Chondrocyte (in vitro differentiated cells): ENCODE measurements around the gene NSUN2. TPM values are rescaled to one million over a fixed set of nuclear protein-coding genes. Genes with fewer than 3 reads are reported as not detected.
A peak's percentile ranks its signal among the peaks of the same experiment; 100 is the strongest.

Experiments
- DNase-seq: peaks from one replicate; pipeline ENCODE4 v3.0.0; 2021; ENCODE audit warnings: mixed read lengths, low spot score
- H3K27ac Mint-ChIP-seq: one replicate; pipeline ENCODE4 v1.8.0; 2021; ENCODE audit warnings: mild to moderate bottlenecking, moderate library complexity, mixed read lengths; ENCODE audit not compliant: unreplicated experiment
- H3K27me3 Mint-ChIP-seq: 2 replicates; pipeline ENCODE4 v1.8.0; 2021; ENCODE audit warnings: low read depth, mixed read lengths
- H3K36me3 Mint-ChIP-seq: 2 replicates; pipeline ENCODE4 v1.8.0; 2021; ENCODE audit warnings: low read depth, mixed read lengths
- H3K4me1 Mint-ChIP-seq: 2 replicates; pipeline ENCODE4 v1.8.0; 2021; ENCODE audit warnings: low read depth, mild to moderate bottlenecking, mixed read lengths
- H3K4me3 Mint-ChIP-seq: one replicate; pipeline ENCODE4 v1.8.0; 2021; ENCODE audit warnings: mild to moderate bottlenecking, moderate library complexity, mixed read lengths; ENCODE audit not compliant: unreplicated experiment
- H3K9me3 Mint-ChIP-seq: 2 replicates; pipeline ENCODE4 v1.8.0; 2021; ENCODE audit warnings: low read depth, mixed read lengths
- CTCF ChIP-seq: fragments of 200-600 bp; sonication (generic); IDR thresholded peaks from 2 replicates; pipeline ENCODE4 v1.5.0; 2021; ENCODE audit warnings: antibody characterized with exemption, mild to moderate bottlenecking, moderate library complexity
- total RNA-seq: library from RNA; stranded (reverse); gene quantifications from 3 replicates; pipeline ENCODE4 v1.2.1, GENCODE V29; 2021

Gene NSUN2
- total RNA-seq, 1 donor from 2014 or later: 48.7 TPM

GRCh38 chr5:6636293-6636692 lies 3.4 kb upstream of the NSUN2 start:
- no peak for DNase-seq
- H3K4me1 Mint-ChIP-seq: peaks cover 18% of the 10 kb centered on the region
- H3K27ac Mint-ChIP-seq: no peak overlapping the region
- H3K9me3 Mint-ChIP-seq: no peaks in the 10 kb centered on the region
- H3K4me3 Mint-ChIP-seq: no peak overlapping the region
- no peak for TF ChIP-seq CTCF
- no peaks in the 10 kb centered on the region for H3K27me3 Mint-ChIP-seq
- no peaks in the 10 kb centered on the region for H3K36me3 Mint-ChIP-seq

GRCh38 chr5:6634788-6635430 lies 2.1 kb upstream of the NSUN2 start:
- no peak for TF ChIP-seq CTCF
- H3K36me3 Mint-ChIP-seq: peaks cover 2% of the 10 kb centered on the region
- no peaks in the 10 kb centered on the region for H3K27me3 Mint-ChIP-seq
- H3K4me3 Mint-ChIP-seq: peak overlapping the region; percentile 55
- DNase-seq: no peak
- H3K27ac Mint-ChIP-seq: no peak overlapping the region
- no peaks in the 10 kb centered on the region for H3K9me3 Mint-ChIP-seq
- H3K4me1 Mint-ChIP-seq: peaks cover 27% of the 10 kb centered on the region

GRCh38 chr5:6634306-6634705 lies 1.5 kb upstream of the NSUN2 start:
- no peak for DNase-seq
- peaks cover 30% of the 10 kb centered on the region for H3K4me1 Mint-ChIP-seq
- H3K4me3 Mint-ChIP-seq: peak overlapping the region; percentile 100
- H3K9me3 Mint-ChIP-seq: no peaks in the 10 kb centered on the region
- TF ChIP-seq CTCF: no peak
- H3K36me3 Mint-ChIP-seq: peaks cover 7% of the 10 kb centered on the region
- peak overlapping the region; percentile 80 for H3K27ac Mint-ChIP-seq
- no peaks in the 10 kb centered on the region for H3K27me3 Mint-ChIP-seq

- peak overlapping the region; percentile 100 for H3K4me3 Mint-ChIP-seq
- peak overlapping the region; percentile 80 for H3K27ac Mint-ChIP-seq
- no peaks in the 10 kb centered on the region for H3K27me3 Mint-ChIP-seq
- DNase-seq: no peak
- peaks cover 7% of the 10 kb centered on the region for H3K36me3 Mint-ChIP-seq
- no peaks in the 10 kb centered on the region for H3K9me3 Mint-ChIP-seq
- TF ChIP-seq CTCF: no peak
- peaks cover 30% of the 10 kb centered on the region for H3K4me1 Mint-ChIP-seq
Observed at GRCh38 chr5:6633469-6634245, 813 bp upstream of the NSUN2 start.

GRCh38 chr5:6632324-6632887 lies 438 bp downstream of the NSUN2 start:
- H3K27me3 Mint-ChIP-seq: no peaks in the 10 kb centered on the region
- H3K9me3 Mint-ChIP-seq: no peaks in the 10 kb centered on the region
- peaks cover 9% of the 10 kb centered on the region for H3K36me3 Mint-ChIP-seq
- H3K4me3 Mint-ChIP-seq: peak overlapping the region; percentile 100
- H3K27ac Mint-ChIP-seq: peak overlapping the region; percentile 99
- no peak for DNase-seq
- peaks cover 30% of the 10 kb centered on the region for H3K4me1 Mint-ChIP-seq
- peak; percentile 60 for TF ChIP-seq CTCF
